Stomach (tissue), 4 donors: Measurements from ENCODE around the gene ACSL5.

Experiments
- POLR2A ChIP-seq, 4 donors: fragments of 450-650 bp; IDR thresholded peaks; one replicate each; pipeline ENCODE4 v1.6.1; 2016; ENCODE audit warnings: antibody characterized with exemption in 4 of 4, control low read depth in 2 of 4, mild to moderate bottlenecking in 1 of 4, moderate library complexity in 1 of 4
- TF ChIP-seq, protein P1 (sequence below), 7 experiments: fragments of 450-650 bp in 4 of 7; fragments of 200-600 bp in 3 of 7; sonication (generic) in 3 of 7; IDR thresholded peaks; one replicate each; pipeline ENCODE4 v1.5.1; 2016 to 2019; ENCODE audit warnings: antibody characterized with exemption in 7 of 7, control low read depth in 2 of 7, mild to moderate bottlenecking in 1 of 7

DNA sequence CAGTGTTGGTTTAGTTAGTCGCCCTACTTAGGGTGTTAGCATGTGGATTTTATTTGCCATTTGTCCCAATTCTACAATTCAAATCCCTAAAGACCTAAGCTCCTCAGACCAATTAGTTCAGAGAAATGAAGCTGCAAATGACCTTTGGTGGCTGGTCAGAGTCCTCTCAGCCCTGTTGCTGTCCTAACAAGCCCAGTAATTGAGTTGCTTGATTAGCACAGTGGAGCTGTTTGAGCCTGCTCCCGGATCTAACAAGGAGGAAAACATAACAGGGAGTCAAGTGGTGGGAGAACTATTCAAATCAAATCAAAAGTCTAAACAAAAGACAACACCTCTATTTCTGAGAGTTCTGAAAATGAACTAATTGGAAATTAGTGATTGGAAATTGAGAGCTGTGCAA is 50.7 kb downstream of the ACSL5 start:
- no peak for TF ChIP-seq POLR2A (IDR thresholded peaks at IDR 0.05)
- TF ChIP-seq, protein P1, sequence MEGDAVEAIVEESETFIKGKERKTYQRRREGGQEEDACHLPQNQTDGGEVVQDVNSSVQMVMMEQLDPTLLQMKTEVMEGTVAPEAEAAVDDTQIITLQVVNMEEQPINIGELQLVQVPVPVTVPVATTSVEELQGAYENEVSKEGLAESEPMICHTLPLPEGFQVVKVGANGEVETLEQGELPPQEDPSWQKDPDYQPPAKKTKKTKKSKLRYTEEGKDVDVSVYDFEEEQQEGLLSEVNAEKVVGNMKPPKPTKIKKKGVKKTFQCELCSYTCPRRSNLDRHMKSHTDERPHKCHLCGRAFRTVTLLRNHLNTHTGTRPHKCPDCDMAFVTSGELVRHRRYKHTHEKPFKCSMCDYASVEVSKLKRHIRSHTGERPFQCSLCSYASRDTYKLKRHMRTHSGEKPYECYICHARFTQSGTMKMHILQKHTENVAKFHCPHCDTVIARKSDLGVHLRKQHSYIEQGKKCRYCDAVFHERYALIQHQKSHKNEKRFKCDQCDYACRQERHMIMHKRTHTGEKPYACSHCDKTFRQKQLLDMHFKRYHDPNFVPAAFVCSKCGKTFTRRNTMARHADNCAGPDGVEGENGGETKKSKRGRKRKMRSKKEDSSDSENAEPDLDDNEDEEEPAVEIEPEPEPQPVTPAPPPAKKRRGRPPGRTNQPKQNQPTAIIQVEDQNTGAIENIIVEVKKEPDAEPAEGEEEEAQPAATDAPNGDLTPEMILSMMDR (IDR thresholded peaks at IDR 0.05), result no peak
